GM12878 (cell line): Measurements from ENCODE around the gene DDHD1. TPM values are rescaled to one million over a fixed set of nuclear protein-coding genes. Genes with fewer than 3 reads are reported as not detected.

Experiments used
- ATAC-seq: fragments of 200-7000 bp; cut with Tn5 transposase; 3 replicates; pipeline ENCODE4 v1.9.1; 2020; ENCODE audit warnings: mild to moderate bottlenecking, moderate library complexity
- BruUV-seq: library from RNA; stranded (reverse); fragments of 400-500 nt; replicated peaks from 2 replicates; lab custom pipeline; 2021; lab: Mats Ljungman, UMichigan
- CTCF ChIA-PET: fragments of 300-600 bp; sonication (Branson Sonifier 250); formaldehyde crosslinking; extraction: SDS; loops from one replicate; lab custom pipeline; 2021; ENCODE audit warnings: inconsistent platforms; lab: Yijun Ruan, JAX
- POLR2A ChIA-PET: fragments of 350-600 bp; formaldehyde crosslinking; extraction: SDS; loops from one replicate; lab custom pipeline; 2021; ENCODE audit warnings: inconsistent platforms; lab: Charles Lee
- RAD21 ChIA-PET: fragments of 300-600 bp; sonication (Branson Sonifier 250); formaldehyde crosslinking; loops from one replicate; lab custom pipeline; 2023; ENCODE audit warnings: antibody characterized with exemption; ENCODE audit not compliant: unreplicated experiment; lab: Charles Lee
- SMC1A ChIA-PET: fragments of 300-600 bp; sonication (Branson Sonifier 250); formaldehyde crosslinking; loops from one replicate; lab custom pipeline; 2023; ENCODE audit not compliant: unreplicated experiment, uncharacterized antibody; lab: Charles Lee
- DNase-seq: peaks from one replicate; pipeline ENCODE4 v3.0.0-alpha.2; 2011; ENCODE audit warnings: low read depth, low spot score
- FAIRE-seq: peaks from 3 replicates; lab custom pipeline; 2011; peaks lifted over from hg19 to GRCh38; lab: Jason Lieb, UNC
- H2AFZ ChIP-seq: 2 replicates; pipeline ENCODE4 v1.6.0; 2011; ENCODE audit warnings: low read depth, low read length, control low read depth; ENCODE audit not compliant: control insufficient read depth
- H3K27ac ChIP-seq: 2 replicates; pipeline ENCODE4 v1.5.1; 2011; ENCODE audit warnings: control low read depth; ENCODE audit not compliant: control insufficient read depth, insufficient read depth
- H3K27me3 ChIP-seq, 2 experiments: replicated peaks in 1 of 2; 2 replicates each; pipeline versions ENCODE4 v1.6.0 to v1.6.1; 2011; ENCODE audit warnings: low read length in 1 of 2; ENCODE audit not compliant: control insufficient read depth in 2 of 2, insufficient read depth in 2 of 2
- H3K36me3 ChIP-seq, 2 experiments: 2 replicates each; pipeline ENCODE4 v1.5.1; 2011; ENCODE audit warnings: low read length in 1 of 2; ENCODE audit not compliant: control insufficient read depth in 2 of 2, insufficient read depth in 2 of 2
- H3K4me1 ChIP-seq: 2 replicates; pipeline ENCODE4 v1.6.1; 2011; ENCODE audit warnings: mild to moderate bottlenecking, low read length, moderate library complexity, mixed read lengths; ENCODE audit not compliant: control insufficient read depth, insufficient read depth
- H3K4me2 ChIP-seq: 2 replicates; pipeline ENCODE4 v1.6.0; 2011; ENCODE audit warnings: control low read depth; ENCODE audit not compliant: control insufficient read depth, insufficient read depth
- H3K4me3 ChIP-seq: fragments of 200-600 bp; sonication (generic); 2 replicates; pipeline ENCODE4 v1.5.1; 2016
- H3K79me2 ChIP-seq: 2 replicates; pipeline ENCODE4 v1.6.0; 2011; ENCODE audit warnings: low read length; ENCODE audit not compliant: control insufficient read depth, insufficient read depth
- H3K9ac ChIP-seq: 2 replicates; pipeline ENCODE4 v1.8.0; 2011; ENCODE audit warnings: low read length, control low read depth, mixed read lengths; ENCODE audit not compliant: control insufficient read depth, insufficient read depth
- H3K9me3 ChIP-seq: replicated peaks from 3 replicates; pipeline ENCODE4 v1.5.1; 2011; ENCODE audit warnings: mild to moderate bottlenecking, low read length; ENCODE audit not compliant: control insufficient read depth, insufficient read depth
- H4K20me1 ChIP-seq: 2 replicates; pipeline ENCODE4 v1.6.0; 2011; ENCODE audit not compliant: control insufficient read depth, insufficient read depth
- CBX3 ChIP-seq: fragments of 200-600 bp; sonication (generic); IDR thresholded peaks from 2 replicates; pipeline ENCODE4 v1.6.1; 2016; ENCODE audit warnings: low read depth, borderline replicate concordance
- CHD2 ChIP-seq: IDR thresholded peaks from 2 replicates; pipeline ENCODE4 v1.6.1; 2011; ENCODE audit warnings: low read depth, low read length, improper control_type of control experiment, borderline replicate concordance
- CREB1 ChIP-seq: IDR thresholded peaks from 2 replicates; pipeline ENCODE4 v1.6.1; 2012; ENCODE audit warnings: low read depth, mild to moderate bottlenecking, inconsistent platforms
- CREM ChIP-seq: IDR thresholded peaks from 2 replicates; pipeline ENCODE4 v1.6.1; 2014; ENCODE audit warnings: antibody characterized with exemption, low read depth
- NFXL1 ChIP-seq: fragments of 450-650 bp; IDR thresholded peaks from 2 replicates; pipeline ENCODE4 v1.6.1; 2017; ENCODE audit warnings: antibody characterized with exemption, mild to moderate bottlenecking, borderline replicate concordance
- PAX8 ChIP-seq: fragments of 450-650 bp; IDR thresholded peaks from 2 replicates; pipeline ENCODE4 v1.6.1; 2017; ENCODE audit warnings: mild to moderate bottlenecking, moderate library complexity
- SUZ12 ChIP-seq: fragments of 200-600 bp; sonication (generic); IDR thresholded peaks from one replicate; pipeline ENCODE4 v1.6.1; 2018; ENCODE audit warnings: antibody characterized with exemption, mild to moderate bottlenecking; ENCODE audit not compliant: unreplicated experiment
- ZNF207 ChIP-seq: fragments of 450-650 bp; IDR thresholded peaks from 2 replicates; pipeline ENCODE4 v1.6.1; 2014; ENCODE audit warnings: antibody characterized with exemption, mild to moderate bottlenecking, borderline replicate concordance
- WGBS: methylation state at CpG from one replicate; pipeline ENCODE4 v1.1.6; 2016; ENCODE audit warnings: low lambda C conversion rate; ENCODE audit not compliant: insufficient replicate concordance, insufficient coverage; ENCODE audit errors: missing lambda C conversion rate; 5-methylcytosine and 5-hydroxymethylcytosine counted together
- in situ Hi-C: fragments of 300-500 bp; cut with MboI; formaldehyde crosslinking; loops from 9 replicates; pipeline ENCODE4 v1.14.3; 2018; ENCODE audit warnings: mixed read lengths
- intact Hi-C: fragments of 100-400 bp; cut with micrococcal nuclease; formaldehyde crosslinking; loops from one replicate; pipeline ENCODE4 v1.14.2; 2022; ENCODE audit not compliant: unreplicated experiment
- polyA plus RNA-seq, 11 experiments: library from polyadenylated mRNA; depleted of rRNA in 4 of 11; unstranded in 6 of 11; stranded (reverse) in 5 of 11; fragments of >200 nt; fragmentation: Nextera tagmentation in 4 of 11; fragmentation: Illumina TruSeq in 1 of 11; extraction: Ambion mirVana in 4 of 11; extraction: Trizol in 1 of 11; gene quantifications; 1 replicate in 1 of 11; 2 replicates in 10 of 11; pipeline versions ENCODE4 v1.2.1 to v1.2.3, GENCODE V29; 2011 to 2016; ENCODE audit warnings: inconsistent platforms in 2 of 11, missing spikeins in 2 of 11, low read depth in 1 of 11
- total RNA-seq, 4 experiments: library from RNA; depleted of rRNA in 3 of 4; stranded (reverse); fragments of >200 nt in 3 of 4; fragmentation: Illumina TruSeq in 1 of 4; extraction: Trizol in 1 of 4; gene quantifications; 2 replicates each; pipeline versions ENCODE4 v1.2.1 to v1.2.3, GENCODE V29; 2013 to 2021
- TF ChIP-seq, protein P1 (sequence below): fragments of 150-350 bp; IDR thresholded peaks from 2 replicates; pipeline ENCODE4 v1.6.1; 2016; ENCODE audit warnings: low read depth, low read length
- TF ChIP-seq, protein P2 (sequence below): fragments of 450-650 bp; IDR thresholded peaks from 2 replicates; pipeline ENCODE4 v1.6.1; 2014; ENCODE audit warnings: mild to moderate bottlenecking
- TF ChIP-seq, protein P3 (sequence below): IDR thresholded peaks from 2 replicates; pipeline ENCODE4 v1.6.1; 2011; ENCODE audit warnings: mild to moderate bottlenecking, low read depth, low read length, moderate library complexity; ENCODE audit not compliant: insufficient replicate concordance
- TF ChIP-seq, protein P4 (sequence below): fragments of 450-650 bp; IDR thresholded peaks from 2 replicates; pipeline ENCODE4 v1.6.1; 2017; ENCODE audit warnings: mild to moderate bottlenecking
- TF ChIP-seq, protein P5 (sequence below): fragments of 450-650 bp; formaldehyde crosslinking; IDR thresholded peaks from 2 replicates; pipeline ENCODE4 v1.4.0; 2020; ENCODE audit warnings: mild to moderate bottlenecking, moderate library complexity

Gene DDHD1
- total and polyA plus RNA-seq, 10 of the 15 experiments (the other 5 are each of a cell fraction or from before 2014, with no cell fraction given) = 7.7 to 52.3 (median 28.5) TPM

DNA sequence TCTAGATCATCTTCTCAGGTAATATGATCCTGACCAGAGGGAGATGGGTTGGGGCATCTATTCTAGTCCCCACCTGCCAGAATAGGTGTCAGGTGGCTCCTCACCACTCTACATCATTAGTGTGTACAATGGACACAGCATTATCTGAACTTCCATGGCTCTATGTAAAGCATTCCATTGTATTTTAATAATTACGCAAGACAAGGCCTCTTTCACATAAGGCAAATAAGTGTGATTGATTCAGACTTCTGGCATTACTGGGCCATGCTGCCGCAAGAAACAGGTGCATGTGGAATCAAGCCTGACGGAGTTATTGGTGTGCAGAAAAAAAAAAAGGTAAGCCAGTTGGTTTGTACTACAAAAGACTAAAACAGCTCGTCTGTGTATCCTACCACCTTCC is 3.1 kb upstream of the DDHD1 start:
- no peak for ATAC-seq
- no peaks in the 10 kb centered on the region for H3K9me3 ChIP-seq
- H4K20me1 ChIP-seq = no peaks in the 10 kb centered on the region
- peaks cover 6% of the 10 kb centered on the region for H3K4me1 ChIP-seq
- H3K9ac ChIP-seq = no peak overlapping the region
- ChIA-PET SMC1A (interaction anchor here (0.8 to 1.8 kb wide), 2 partner anchors 10 to 12 kb away, joined by 3 to 5 read pairs; no protein-coding TSS in a partner anchor), RAD21 (interaction anchor here (0.9 kb wide), 1 partner anchor 47 kb away, joined by 3 read pairs; no protein-coding TSS in a partner anchor), CTCF (interaction anchor here (0.6 to 1.1 kb wide), 2 partner anchors 333 to 1192 kb away, joined by 3 read pairs; no protein-coding TSS in a partner anchor), POLR2A (no interaction called here)
- no peak overlapping the region for H3K27ac ChIP-seq
- no peak for DNase-seq
- in situ Hi-C loops = no loop called here
- WGBS = 98% methylated on average over 4 of the region's 4 CpGs
- H3K4me3 ChIP-seq = no peak overlapping the region
- intact Hi-C loops = no loop called here
- BruUV-seq = no TSS peak
- no peaks in the 10 kb centered on the region for H3K36me3 ChIP-seq
- H2AFZ ChIP-seq = no peak overlapping the region
- H3K79me2 ChIP-seq = peaks cover 17% of the 10 kb centered on the region
- no peak for FAIRE-seq
- H3K4me2 ChIP-seq = no peak overlapping the region
- no peaks in the 10 kb centered on the region for H3K27me3 ChIP-seq
- TF ChIP-seq CHD2 = no peak
- TF ChIP-seq CREB1 = no peak
- TF ChIP-seq, protein P1, sequence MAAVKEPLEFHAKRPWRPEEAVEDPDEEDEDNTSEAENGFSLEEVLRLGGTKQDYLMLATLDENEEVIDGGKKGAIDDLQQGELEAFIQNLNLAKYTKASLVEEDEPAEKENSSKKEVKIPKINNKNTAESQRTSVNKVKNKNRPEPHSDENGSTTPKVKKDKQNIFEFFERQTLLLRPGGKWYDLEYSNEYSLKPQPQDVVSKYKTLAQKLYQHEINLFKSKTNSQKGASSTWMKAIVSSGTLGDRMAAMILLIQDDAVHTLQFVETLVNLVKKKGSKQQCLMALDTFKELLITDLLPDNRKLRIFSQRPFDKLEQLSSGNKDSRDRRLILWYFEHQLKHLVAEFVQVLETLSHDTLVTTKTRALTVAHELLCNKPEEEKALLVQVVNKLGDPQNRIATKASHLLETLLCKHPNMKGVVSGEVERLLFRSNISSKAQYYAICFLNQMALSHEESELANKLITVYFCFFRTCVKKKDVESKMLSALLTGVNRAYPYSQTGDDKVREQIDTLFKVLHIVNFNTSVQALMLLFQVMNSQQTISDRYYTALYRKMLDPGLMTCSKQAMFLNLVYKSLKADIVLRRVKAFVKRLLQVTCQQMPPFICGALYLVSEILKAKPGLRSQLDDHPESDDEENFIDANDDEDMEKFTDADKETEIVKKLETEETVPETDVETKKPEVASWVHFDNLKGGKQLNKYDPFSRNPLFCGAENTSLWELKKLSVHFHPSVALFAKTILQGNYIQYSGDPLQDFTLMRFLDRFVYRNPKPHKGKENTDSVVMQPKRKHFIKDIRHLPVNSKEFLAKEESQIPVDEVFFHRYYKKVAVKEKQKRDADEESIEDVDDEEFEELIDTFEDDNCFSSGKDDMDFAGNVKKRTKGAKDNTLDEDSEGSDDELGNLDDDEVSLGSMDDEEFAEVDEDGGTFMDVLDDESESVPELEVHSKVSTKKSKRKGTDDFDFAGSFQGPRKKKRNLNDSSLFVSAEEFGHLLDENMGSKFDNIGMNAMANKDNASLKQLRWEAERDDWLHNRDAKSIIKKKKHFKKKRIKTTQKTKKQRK = no peak
- TF ChIP-seq ZNF207 = no peak
- no peak for TF ChIP-seq SUZ12
- TF ChIP-seq, protein P2, sequence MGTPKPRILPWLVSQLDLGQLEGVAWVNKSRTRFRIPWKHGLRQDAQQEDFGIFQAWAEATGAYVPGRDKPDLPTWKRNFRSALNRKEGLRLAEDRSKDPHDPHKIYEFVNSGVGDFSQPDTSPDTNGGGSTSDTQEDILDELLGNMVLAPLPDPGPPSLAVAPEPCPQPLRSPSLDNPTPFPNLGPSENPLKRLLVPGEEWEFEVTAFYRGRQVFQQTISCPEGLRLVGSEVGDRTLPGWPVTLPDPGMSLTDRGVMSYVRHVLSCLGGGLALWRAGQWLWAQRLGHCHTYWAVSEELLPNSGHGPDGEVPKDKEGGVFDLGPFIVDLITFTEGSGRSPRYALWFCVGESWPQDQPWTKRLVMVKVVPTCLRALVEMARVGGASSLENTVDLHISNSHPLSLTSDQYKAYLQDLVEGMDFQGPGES = no peak
- TF ChIP-seq, protein P3, sequence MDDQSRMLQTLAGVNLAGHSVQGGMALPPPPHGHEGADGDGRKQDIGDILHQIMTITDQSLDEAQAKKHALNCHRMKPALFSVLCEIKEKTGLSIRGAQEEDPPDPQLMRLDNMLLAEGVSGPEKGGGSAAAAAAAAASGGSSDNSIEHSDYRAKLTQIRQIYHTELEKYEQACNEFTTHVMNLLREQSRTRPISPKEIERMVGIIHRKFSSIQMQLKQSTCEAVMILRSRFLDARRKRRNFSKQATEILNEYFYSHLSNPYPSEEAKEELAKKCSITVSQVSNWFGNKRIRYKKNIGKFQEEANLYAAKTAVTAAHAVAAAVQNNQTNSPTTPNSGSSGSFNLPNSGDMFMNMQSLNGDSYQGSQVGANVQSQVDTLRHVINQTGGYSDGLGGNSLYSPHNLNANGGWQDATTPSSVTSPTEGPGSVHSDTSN = no peak
- TF ChIP-seq PAX8 = no peak
- TF ChIP-seq, protein P4, sequence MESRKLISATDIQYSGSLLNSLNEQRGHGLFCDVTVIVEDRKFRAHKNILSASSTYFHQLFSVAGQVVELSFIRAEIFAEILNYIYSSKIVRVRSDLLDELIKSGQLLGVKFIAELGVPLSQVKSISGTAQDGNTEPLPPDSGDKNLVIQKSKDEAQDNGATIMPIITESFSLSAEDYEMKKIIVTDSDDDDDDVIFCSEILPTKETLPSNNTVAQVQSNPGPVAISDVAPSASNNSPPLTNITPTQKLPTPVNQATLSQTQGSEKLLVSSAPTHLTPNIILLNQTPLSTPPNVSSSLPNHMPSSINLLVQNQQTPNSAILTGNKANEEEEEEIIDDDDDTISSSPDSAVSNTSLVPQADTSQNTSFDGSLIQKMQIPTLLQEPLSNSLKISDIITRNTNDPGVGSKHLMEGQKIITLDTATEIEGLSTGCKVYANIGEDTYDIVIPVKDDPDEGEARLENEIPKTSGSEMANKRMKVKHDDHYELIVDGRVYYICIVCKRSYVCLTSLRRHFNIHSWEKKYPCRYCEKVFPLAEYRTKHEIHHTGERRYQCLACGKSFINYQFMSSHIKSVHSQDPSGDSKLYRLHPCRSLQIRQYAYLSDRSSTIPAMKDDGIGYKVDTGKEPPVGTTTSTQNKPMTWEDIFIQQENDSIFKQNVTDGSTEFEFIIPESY = no peak
- no peak for TF ChIP-seq CBX3
- TF ChIP-seq NFXL1 = no peak
- TF ChIP-seq, protein P5, sequence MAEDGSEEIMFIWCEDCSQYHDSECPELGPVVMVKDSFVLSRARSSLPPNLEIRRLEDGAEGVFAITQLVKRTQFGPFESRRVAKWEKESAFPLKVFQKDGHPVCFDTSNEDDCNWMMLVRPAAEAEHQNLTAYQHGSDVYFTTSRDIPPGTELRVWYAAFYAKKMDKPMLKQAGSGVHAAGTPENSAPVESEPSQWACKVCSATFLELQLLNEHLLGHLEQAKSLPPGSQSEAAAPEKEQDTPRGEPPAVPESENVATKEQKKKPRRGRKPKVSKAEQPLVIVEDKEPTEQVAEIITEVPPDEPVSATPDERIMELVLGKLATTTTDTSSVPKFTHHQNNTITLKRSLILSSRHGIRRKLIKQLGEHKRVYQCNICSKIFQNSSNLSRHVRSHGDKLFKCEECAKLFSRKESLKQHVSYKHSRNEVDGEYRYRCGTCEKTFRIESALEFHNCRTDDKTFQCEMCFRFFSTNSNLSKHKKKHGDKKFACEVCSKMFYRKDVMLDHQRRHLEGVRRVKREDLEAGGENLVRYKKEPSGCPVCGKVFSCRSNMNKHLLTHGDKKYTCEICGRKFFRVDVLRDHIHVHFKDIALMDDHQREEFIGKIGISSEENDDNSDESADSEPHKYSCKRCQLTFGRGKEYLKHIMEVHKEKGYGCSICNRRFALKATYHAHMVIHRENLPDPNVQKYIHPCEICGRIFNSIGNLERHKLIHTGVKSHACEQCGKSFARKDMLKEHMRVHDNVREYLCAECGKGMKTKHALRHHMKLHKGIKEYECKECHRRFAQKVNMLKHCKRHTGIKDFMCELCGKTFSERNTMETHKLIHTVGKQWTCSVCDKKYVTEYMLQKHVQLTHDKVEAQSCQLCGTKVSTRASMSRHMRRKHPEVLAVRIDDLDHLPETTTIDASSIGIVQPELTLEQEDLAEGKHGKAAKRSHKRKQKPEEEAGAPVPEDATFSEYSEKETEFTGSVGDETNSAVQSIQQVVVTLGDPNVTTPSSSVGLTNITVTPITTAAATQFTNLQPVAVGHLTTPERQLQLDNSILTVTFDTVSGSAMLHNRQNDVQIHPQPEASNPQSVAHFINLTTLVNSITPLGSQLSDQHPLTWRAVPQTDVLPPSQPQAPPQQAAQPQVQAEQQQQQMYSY (CRISPR knock-in tag) = no peak
- no peak for TF ChIP-seq CREM
